ENCODE results near the gene PLAAT1. TPM values are rescaled to one million over a fixed set of nuclear protein-coding genes. Genes with fewer than 3 reads are reported as not detected.

PLAAT1 gene
- total RNA-seq, 1 experiment from 2014 or later, result not detected

GRCh38 chr3:193297421-193297820 lies 56.4 kb downstream of the PLAAT1 start:
- DNase-seq (ENCODE audit: low read depth, low spot score), result no peak

More at GRCh38 chr3:193297421-193297820, 56.4 kb downstream of the PLAAT1 start:
- Histone ChIP-seq H3K9me2 (ENCODE audit: insufficient read depth) (no peaks in the 10 kb centered on the region), H3K4me1 (ENCODE audit: control insufficient read depth in 1 of 2, insufficient read depth in 2 of 2, low read length in 2 of 2) (no peaks in the 10 kb centered on the region), H2AFZ (ENCODE audit: low read depth, low read length, poor library complexity, severe bottlenecking) (no peak overlapping the region), H4K20me1 (ENCODE audit: insufficient read depth) (no peaks in the 10 kb centered on the region), H3K9ac (ENCODE audit: low read length) (no peak overlapping the region), H3K36me3 (ENCODE audit: control insufficient read depth in 1 of 2, insufficient read depth in 2 of 2, low read length in 2 of 2) (no peaks in the 10 kb centered on the region), H3K9me3 (ENCODE audit: control insufficient read depth in 1 of 2, insufficient read depth in 1 of 2, low read depth in 1 of 2, low read length in 2 of 2) (no peaks in the 10 kb centered on the region), H3K79me2 (ENCODE audit: insufficient read depth, low read length) (no peaks in the 10 kb centered on the region), H3K4me2 (ENCODE audit: low read length) (no peak overlapping the region), H3K27me3 (ENCODE audit: insufficient read depth, low read length) (peaks cover 31% of the 10 kb centered on the region; the same call in 1 of the 2 replicates), H3K4me3 (replicated peaks in 1 of 2; ENCODE audit: low read depth in 1 of 2, low read length in 2 of 2) (no peak overlapping the region), H3K27ac (ENCODE audit: low read depth, low read length) (no peak overlapping the region)
- no peak for ATAC-seq
- intact Hi-C loops (cut with micrococcal nuclease), result no loop called here
- RAD21 ChIA-PET (ENCODE audit: low non-redundant PET in 1 of 2, low total read pairs in 2 of 2, uncharacterized antibody in 2 of 2, unreplicated experiment in 2 of 2), result no interaction called here
- POLR2A ChIA-PET, result no interaction called here
- CTCF ChIA-PET, result no interaction called here
- no peak for TF ChIP-seq POLR2AphosphoS5 (IDR thresholded peaks at IDR 0.05; ENCODE audit: low read depth, low read length)
- no peak for TF ChIP-seq REST (IDR thresholded peaks at IDR 0.05; ENCODE audit: low read depth)
- no peak for TF ChIP-seq ZNF274 (IDR thresholded peaks at IDR 0.05; ENCODE audit: low read depth, low read length)
- TF ChIP-seq SRF (IDR thresholded peaks at IDR 0.05; ENCODE audit: low read depth), result no peak
- no peak for TF ChIP-seq TCF7L2 (IDR thresholded peaks at IDR 0.05; ENCODE audit: borderline replicate concordance, extremely low read depth, insufficient read depth, insufficient read length)
- no peak for TF ChIP-seq EGR1 (IDR thresholded peaks at IDR 0.05; ENCODE audit: low read depth)
- BruUV-seq (replicated peaks), result no TSS peak
